SU-DHL-6 (cell line): ENCODE results near the gene ARHGAP10.

Experiments
- H2AFZ ChIP-seq: fragments of 200-600 bp; sonication (generic); 2 replicates; pipeline ENCODE4 v1.6.1; 2014; ENCODE audit warnings: low read depth, mild to moderate bottlenecking, moderate library complexity, mixed read lengths, antibody characterized with exemption, low read length; ENCODE audit not compliant: severe bottlenecking
- H3F3A ChIP-seq: fragments of 200-600 bp; shearing (Covaris generic); 2 replicates; pipeline ENCODE4 v1.6.0; 2016; ENCODE audit warnings: antibody characterized with exemption, mild to moderate bottlenecking; ENCODE audit not compliant: insufficient read depth
- H3K27ac ChIP-seq: fragments of 200-600 bp; sonication (generic); 2 replicates; pipeline ENCODE4 v1.5.1; 2016; ENCODE audit warnings: low read depth, mild to moderate bottlenecking, low read length, moderate library complexity, mixed read lengths
- H3K27me3 ChIP-seq: fragments of 200-600 bp; sonication (generic), shearing (Covaris generic); 2 replicates; pipeline ENCODE4 v1.6.0; 2014; ENCODE audit warnings: mild to moderate bottlenecking, low read length
- H3K36me3 ChIP-seq: fragments of 200-600 bp; sonication (generic); 2 replicates; pipeline ENCODE4 v1.6.1; 2014; ENCODE audit warnings: mild to moderate bottlenecking, low read length, mixed read lengths
- H3K4me2 ChIP-seq: fragments of 300-600, 200-600 bp; shearing (Covaris generic), sonication (generic); 2 replicates; pipeline ENCODE4 v1.6.0; 2014; ENCODE audit warnings: low read length, low read depth, mild to moderate bottlenecking; ENCODE audit not compliant: poor library complexity, severe bottlenecking
- H3K4me3 ChIP-seq: fragments of 200-600 bp; sonication (generic); 2 replicates; pipeline ENCODE4 v1.5.1; 2014; ENCODE audit warnings: antibody characterized with exemption, low read length, mild to moderate bottlenecking, mixed read lengths; ENCODE audit not compliant: insufficient read depth, poor library complexity, severe bottlenecking
- H3K79me2 ChIP-seq: fragments of 200-600 bp; sonication (generic); 2 replicates; pipeline ENCODE4 v1.6.1; 2014; ENCODE audit warnings: mild to moderate bottlenecking, low read length, moderate library complexity; ENCODE audit not compliant: insufficient read depth
- H3K9ac ChIP-seq: fragments of 200-600 bp; sonication (generic); 2 replicates; pipeline ENCODE4 v1.7.0; 2014; ENCODE audit warnings: mild to moderate bottlenecking, low read length
- H3K9me2 ChIP-seq: fragments of 200-600 bp; sonication (generic); replicated peaks from 2 replicates; pipeline ENCODE4 v1.6.1; 2014; ENCODE audit warnings: low read length; ENCODE audit not compliant: insufficient read depth
- H3K9me3 ChIP-seq: fragments of 200-600 bp; sonication (generic); 2 replicates; pipeline ENCODE4 v1.6.1; 2014; ENCODE audit warnings: low read length, mixed read lengths; ENCODE audit not compliant: insufficient read depth
- H4K20me1 ChIP-seq: fragments of 200-600 bp; sonication (generic); 2 replicates; pipeline ENCODE4 v1.6.1; 2014; ENCODE audit warnings: low read depth, mild to moderate bottlenecking, antibody characterized with exemption, low read length, moderate library complexity, mixed read lengths
- EZH2phosphoT487 ChIP-seq: fragments of 200-600 bp; sonication (generic), shearing (Covaris generic); conservative IDR thresholded peaks from 2 replicates; pipeline ENCODE4 v1.6.1; 2018; ENCODE audit warnings: mild to moderate bottlenecking, antibody characterized with exemption, low read length, moderate library complexity, mixed read lengths
- TF ChIP-seq, protein P1 (sequence below): fragments of 200-600 bp; sonication (generic); IDR thresholded peaks from one replicate; pipeline ENCODE4 v1.5.1; 2017; ENCODE audit warnings: antibody characterized with exemption, mild to moderate bottlenecking, low read length, moderate library complexity; ENCODE audit not compliant: insufficient read depth, poor library complexity, severe bottlenecking

The ARHGAP10 gene

DNA sequence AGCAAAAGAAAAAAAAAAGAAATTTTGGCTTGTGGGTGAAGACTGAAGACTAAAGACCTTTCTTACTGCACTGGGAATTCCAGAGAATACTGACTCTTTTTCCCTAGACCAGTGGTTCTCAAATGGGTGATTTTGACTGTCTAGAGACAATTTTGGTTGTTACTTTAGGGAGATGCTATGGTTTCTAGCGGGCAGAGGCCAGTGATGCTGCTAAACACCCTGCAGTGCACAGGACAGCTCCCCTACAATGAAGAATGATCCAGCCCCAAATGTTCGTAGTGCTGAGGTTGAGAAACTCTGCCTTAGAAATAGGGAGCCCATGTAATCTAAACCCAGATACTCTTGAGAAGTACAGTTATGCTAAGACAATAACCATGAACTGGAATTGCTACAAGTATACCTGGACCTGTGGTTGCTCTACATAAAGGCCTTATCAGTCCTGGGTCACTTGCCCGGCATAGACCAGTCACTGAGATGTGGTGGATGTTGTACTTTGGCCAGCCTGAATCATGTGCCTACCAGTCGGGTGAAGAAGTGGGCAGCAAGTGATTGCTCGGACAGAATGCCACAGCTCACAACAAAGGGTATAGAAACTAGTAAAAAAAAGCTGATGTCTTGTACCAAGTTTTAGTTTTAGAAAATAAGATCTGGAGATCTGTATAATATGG lies 16.0 kb downstream of the ARHGAP10 start:
- Histone ChIP-seq H4K20me1 (no peaks in the 10 kb centered on the region), H3K79me2 (no peaks in the 10 kb centered on the region), H3K27me3 (no peaks in the 10 kb centered on the region), H3K9me2 (no peaks in the 10 kb centered on the region), H3K4me2 (no peak overlapping the region), H3K9ac (no peak overlapping the region), H3K9me3 (no peaks in the 10 kb centered on the region), H3F3A (no peaks in the 10 kb centered on the region), H3K36me3 (no peaks in the 10 kb centered on the region), H2AFZ (no peak overlapping the region), H3K4me3 (no peak overlapping the region), H3K27ac (no peak overlapping the region)
- no peak for TF ChIP-seq EZH2phosphoT487
- TF ChIP-seq, protein P1, sequence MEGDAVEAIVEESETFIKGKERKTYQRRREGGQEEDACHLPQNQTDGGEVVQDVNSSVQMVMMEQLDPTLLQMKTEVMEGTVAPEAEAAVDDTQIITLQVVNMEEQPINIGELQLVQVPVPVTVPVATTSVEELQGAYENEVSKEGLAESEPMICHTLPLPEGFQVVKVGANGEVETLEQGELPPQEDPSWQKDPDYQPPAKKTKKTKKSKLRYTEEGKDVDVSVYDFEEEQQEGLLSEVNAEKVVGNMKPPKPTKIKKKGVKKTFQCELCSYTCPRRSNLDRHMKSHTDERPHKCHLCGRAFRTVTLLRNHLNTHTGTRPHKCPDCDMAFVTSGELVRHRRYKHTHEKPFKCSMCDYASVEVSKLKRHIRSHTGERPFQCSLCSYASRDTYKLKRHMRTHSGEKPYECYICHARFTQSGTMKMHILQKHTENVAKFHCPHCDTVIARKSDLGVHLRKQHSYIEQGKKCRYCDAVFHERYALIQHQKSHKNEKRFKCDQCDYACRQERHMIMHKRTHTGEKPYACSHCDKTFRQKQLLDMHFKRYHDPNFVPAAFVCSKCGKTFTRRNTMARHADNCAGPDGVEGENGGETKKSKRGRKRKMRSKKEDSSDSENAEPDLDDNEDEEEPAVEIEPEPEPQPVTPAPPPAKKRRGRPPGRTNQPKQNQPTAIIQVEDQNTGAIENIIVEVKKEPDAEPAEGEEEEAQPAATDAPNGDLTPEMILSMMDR, result no peak

DNA sequence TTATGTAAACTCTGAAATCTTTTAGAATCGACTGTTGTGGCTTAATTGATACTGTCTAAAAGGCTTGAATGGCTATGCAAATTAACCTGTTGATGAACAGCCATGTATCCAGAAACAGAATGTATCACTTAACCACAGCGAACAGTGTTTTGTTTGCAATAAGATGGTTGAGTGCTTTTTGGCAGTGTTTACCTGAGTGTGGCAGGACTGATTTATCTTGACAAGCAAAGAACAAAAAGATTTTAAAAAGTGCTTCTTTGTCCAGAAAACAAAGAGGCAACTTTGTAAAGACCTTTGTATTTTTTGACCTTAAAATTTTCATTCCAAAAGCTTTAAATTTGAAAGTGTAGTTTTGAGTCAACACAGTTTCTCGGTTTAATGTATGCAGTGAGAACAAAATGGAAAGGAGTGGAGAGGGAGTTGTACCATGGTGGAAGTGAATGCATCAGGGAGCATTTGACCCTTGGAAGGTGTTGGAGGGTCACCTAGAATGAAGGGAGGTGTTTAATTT lies 18.0 kb downstream of the ARHGAP10 start:
- H3K4me2 ChIP-seq, result peak overlapping the region; percentile 40
- H3K27ac ChIP-seq, result no peak overlapping the region
- no peaks in the 10 kb centered on the region for H3K27me3 ChIP-seq
- no peak overlapping the region for H3K9ac ChIP-seq
- no peaks in the 10 kb centered on the region for H3K36me3 ChIP-seq
- no peak overlapping the region for H3K4me3 ChIP-seq
- no peak overlapping the region for H2AFZ ChIP-seq
- H3K9me2 ChIP-seq, result no peaks in the 10 kb centered on the region
- TF ChIP-seq, protein P1, result no peak
- no peak for TF ChIP-seq EZH2phosphoT487
- no peaks in the 10 kb centered on the region for H4K20me1 ChIP-seq
- H3K79me2 ChIP-seq, result no peaks in the 10 kb centered on the region
- no peaks in the 10 kb centered on the region for H3K9me3 ChIP-seq
- H3F3A ChIP-seq, result no peaks in the 10 kb centered on the region

DNA sequence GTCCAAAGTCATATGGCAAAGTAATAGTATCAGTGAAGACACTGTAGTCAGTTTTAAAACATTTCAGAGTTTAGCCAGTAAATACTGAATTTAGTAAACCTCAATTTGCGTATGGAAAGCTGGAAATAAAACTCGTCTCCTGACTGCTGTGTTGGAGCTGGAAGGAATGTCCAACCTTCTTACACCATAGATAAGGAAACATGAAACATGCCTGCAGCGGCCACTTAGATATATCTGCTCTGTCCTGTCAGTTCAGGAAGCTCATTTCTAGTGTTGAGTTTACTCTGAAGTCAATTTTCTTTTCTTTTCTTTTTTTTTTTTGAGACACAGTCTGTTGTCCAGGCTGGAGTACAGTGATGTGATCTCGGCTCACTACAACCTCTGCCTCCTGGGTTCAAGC lies 21.2 kb downstream of the ARHGAP10 start:
- H3K79me2 ChIP-seq, result no peaks in the 10 kb centered on the region

More for the DNA sequence above, 21.2 kb downstream of the ARHGAP10 start:
- no peak overlapping the region for H3K4me2 ChIP-seq
- H3K9me2 ChIP-seq, result no peaks in the 10 kb centered on the region
- no peaks in the 10 kb centered on the region for H3K27me3 ChIP-seq
- H3K27ac ChIP-seq, result no peak overlapping the region
- H3K4me3 ChIP-seq, result no peak overlapping the region
- no peaks in the 10 kb centered on the region for H3K36me3 ChIP-seq
- H3F3A ChIP-seq, result no peaks in the 10 kb centered on the region
- TF ChIP-seq, protein P1, result no peak
- TF ChIP-seq EZH2phosphoT487, result no peak
- H3K9me3 ChIP-seq, result no peaks in the 10 kb centered on the region
- H3K9ac ChIP-seq, result no peak overlapping the region
- H4K20me1 ChIP-seq, result no peaks in the 10 kb centered on the region
- no peak overlapping the region for H2AFZ ChIP-seq
